ENCODE results near the gene COQ4. TPM values are rescaled to one million over a fixed set of nuclear protein-coding genes. Genes with fewer than 3 reads are reported as not detected.
A peak's percentile ranks its signal among the peaks of the same experiment; 100 is the strongest.

Gene COQ4
- total RNA-seq, 1 donor from 2014 or later: 16.8 TPM

DNA sequence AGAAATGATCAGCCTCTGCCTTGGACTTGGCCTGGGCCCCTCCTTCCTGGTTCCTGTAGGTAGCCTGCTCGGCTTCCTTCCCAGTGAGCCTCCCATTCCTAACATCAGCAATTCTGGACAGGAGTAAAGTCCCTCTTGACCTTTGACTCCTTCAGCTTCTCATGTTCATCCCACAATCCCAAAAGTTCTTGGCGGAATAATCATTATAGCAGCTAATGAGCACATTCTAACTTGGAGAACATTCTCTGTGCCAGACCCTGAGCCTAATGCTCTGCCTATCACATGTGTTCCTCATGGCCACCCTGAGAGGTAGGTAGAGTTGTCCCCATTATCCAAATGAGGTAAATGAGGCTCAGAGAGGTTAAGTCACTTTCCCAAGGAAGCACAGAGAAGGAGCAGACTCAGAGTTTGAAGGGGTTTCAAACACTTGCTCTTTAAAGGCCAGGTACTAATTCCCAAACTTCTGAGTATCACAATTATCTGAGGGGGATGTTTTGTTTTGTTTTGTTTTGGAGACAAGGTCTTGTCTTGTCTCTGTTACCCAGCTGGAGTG is 25.3 kb upstream of the COQ4 start:
- Histone ChIP-seq H3K27me3 (no peaks in the 10 kb centered on the region), H3K4me2 (no peak overlapping the region), H4K20me1 (ENCODE audit: low read depth) (no peaks in the 10 kb centered on the region), H2AFZ (replicated peaks) (no peak overlapping the region), H3K27ac (no peak overlapping the region), H3K79me2 (ENCODE audit: low read depth) (no peaks in the 10 kb centered on the region), H3F3A (ENCODE audit: low read depth) (no peaks in the 10 kb centered on the region), H3K4me1 (no peaks in the 10 kb centered on the region), H3K4me3 (no peak overlapping the region), H3K9me3 (ENCODE audit: low read depth) (no peaks in the 10 kb centered on the region), H3K9ac (no peak overlapping the region), H3K36me3 (no peaks in the 10 kb centered on the region)
- peak overlapping the region; percentile 33 for H3K27ac Mint-ChIP-seq
- H3K4me1 Mint-ChIP-seq: peaks cover 7% of the 10 kb centered on the region
- no peak overlapping the region for H3K4me3 Mint-ChIP-seq
- peaks cover 3% of the 10 kb centered on the region for H3K27me3 Mint-ChIP-seq (ENCODE audit: insufficient read depth, low read depth)
- no peak for TF ChIP-seq EZH2 (IDR thresholded peaks at IDR 0.05)
- TF ChIP-seq EZH2phosphoT487 (IDR thresholded peaks at IDR 0.05): no peak
- TF ChIP-seq, protein P1, sequence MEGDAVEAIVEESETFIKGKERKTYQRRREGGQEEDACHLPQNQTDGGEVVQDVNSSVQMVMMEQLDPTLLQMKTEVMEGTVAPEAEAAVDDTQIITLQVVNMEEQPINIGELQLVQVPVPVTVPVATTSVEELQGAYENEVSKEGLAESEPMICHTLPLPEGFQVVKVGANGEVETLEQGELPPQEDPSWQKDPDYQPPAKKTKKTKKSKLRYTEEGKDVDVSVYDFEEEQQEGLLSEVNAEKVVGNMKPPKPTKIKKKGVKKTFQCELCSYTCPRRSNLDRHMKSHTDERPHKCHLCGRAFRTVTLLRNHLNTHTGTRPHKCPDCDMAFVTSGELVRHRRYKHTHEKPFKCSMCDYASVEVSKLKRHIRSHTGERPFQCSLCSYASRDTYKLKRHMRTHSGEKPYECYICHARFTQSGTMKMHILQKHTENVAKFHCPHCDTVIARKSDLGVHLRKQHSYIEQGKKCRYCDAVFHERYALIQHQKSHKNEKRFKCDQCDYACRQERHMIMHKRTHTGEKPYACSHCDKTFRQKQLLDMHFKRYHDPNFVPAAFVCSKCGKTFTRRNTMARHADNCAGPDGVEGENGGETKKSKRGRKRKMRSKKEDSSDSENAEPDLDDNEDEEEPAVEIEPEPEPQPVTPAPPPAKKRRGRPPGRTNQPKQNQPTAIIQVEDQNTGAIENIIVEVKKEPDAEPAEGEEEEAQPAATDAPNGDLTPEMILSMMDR (IDR thresholded peaks at IDR 0.05): no peak
- no peaks in the 10 kb centered on the region for H3K9me3 Mint-ChIP-seq
- DNase-seq (ENCODE audit: low spot score): no peak
- H3K36me3 Mint-ChIP-seq: no peaks in the 10 kb centered on the region

DNA sequence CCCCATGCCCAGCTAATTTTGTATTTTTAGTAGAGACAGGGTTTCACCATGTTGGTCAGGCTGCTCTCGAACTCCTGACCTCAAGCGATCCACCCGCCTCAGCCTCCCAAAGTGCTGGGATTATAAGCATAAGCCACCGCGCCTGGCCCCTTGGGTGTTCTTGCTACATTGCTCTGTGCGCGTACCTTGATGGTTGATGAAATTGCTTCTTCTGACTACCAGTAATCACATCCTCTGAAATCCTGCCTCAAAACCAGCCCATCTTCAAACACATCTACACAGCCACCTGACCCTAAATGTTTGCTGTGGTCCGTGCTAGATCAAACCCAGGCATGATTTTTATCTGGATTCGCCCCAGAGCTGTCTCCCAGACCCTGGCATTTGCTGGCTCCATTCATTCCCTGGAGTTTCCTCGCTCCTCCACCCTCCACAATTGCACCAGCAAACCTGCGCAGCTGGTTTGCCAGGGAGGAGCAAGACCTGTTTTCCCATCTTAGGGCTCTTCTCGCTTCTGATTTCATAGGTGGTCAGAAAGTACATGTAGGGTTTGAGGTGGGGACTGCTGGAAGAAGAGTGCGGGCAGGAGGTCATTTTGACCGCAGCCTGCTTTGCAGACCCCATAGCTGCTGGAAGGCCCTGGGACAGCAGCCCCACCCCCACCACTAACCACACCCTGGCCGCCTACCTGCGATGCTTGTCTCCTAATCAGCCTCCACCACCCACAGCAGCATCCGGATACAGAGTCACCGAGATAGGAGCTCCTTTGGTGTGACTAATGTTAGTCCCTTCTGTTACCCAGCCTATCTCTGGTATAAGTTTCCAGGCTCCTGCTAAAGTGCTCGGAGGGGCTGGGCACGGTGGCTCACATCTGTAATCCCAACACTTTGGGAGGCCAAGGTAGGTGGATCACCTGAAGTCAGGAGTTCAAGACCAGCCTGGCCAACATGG is 23.8 kb upstream of the COQ4 start:
- DNase-seq (ENCODE audit: low spot score): no peak
- no peaks in the 10 kb centered on the region for H3K79me2 ChIP-seq (ENCODE audit: low read depth)
- H3K9me3 ChIP-seq (ENCODE audit: low read depth): no peaks in the 10 kb centered on the region
- Mint-ChIP-seq H3K27ac (no peak overlapping the region), H3K9me3 (no peaks in the 10 kb centered on the region), H3K4me1 (peaks cover 7% of the 10 kb centered on the region), H3K36me3 (no peaks in the 10 kb centered on the region), H3K27me3 (ENCODE audit: insufficient read depth, low read depth) (peaks cover 3% of the 10 kb centered on the region), H3K4me3 (no peak overlapping the region)
- no peaks in the 10 kb centered on the region for H3K27me3 ChIP-seq
- H2AFZ ChIP-seq (replicated peaks): no peak overlapping the region
- no peaks in the 10 kb centered on the region for H3K36me3 ChIP-seq
- TF ChIP-seq, protein P1 (IDR thresholded peaks at IDR 0.05): no peak
- TF ChIP-seq EZH2phosphoT487 (IDR thresholded peaks at IDR 0.05) (no peak), EZH2 (IDR thresholded peaks at IDR 0.05) (no peak)
- H3K4me1 ChIP-seq: no peaks in the 10 kb centered on the region
- H3K4me2 ChIP-seq: no peak overlapping the region
- H3K4me3 ChIP-seq: no peak overlapping the region
- no peak overlapping the region for H3K9ac ChIP-seq
- no peaks in the 10 kb centered on the region for H4K20me1 ChIP-seq (ENCODE audit: low read depth)
- no peak overlapping the region for H3K27ac ChIP-seq
- H3F3A ChIP-seq (ENCODE audit: low read depth): no peaks in the 10 kb centered on the region

DNA sequence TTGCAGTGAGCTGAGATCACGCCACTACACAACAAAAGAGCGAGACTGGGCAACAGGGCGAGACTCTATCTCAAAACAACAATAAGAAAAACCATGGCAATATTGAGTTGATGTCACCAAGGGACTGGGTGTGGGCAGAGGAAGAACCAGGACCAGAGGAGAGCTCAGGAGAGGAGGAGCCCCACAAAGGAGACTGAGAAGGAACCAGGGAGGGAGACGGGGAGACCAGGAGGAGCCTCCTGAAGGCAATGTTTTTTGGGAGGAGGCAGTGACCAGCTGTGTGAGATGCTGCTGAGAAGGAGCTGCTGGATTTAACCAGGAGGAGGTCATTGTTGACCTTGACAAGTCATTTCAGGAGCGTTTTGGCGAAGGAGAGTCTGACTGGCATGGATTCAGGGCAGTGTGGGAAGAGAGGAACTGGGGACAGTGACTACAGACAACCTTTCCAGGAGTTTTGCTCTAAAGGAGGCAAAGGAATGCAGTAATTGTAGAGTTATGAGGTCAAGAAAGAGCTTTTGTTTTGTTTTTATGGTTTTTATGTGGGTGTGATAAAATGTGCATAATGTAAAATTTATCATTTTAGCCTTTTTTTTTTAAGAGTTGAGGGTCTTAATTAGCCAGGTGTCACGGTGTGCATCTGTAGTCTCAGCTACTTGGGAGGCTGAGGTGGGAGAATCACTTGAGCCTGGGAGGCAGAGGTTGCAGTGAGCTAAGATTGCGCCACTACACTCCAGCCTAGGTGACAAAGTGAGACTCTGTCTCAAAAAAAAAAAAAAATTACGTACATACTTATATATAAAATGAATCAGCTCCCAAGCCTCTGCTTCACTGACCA is 18.3 kb upstream of the COQ4 start:
- H3K27me3 ChIP-seq: no peaks in the 10 kb centered on the region
- no peaks in the 10 kb centered on the region for H3K36me3 ChIP-seq
- no peak for DNase-seq (ENCODE audit: low spot score)
- Mint-ChIP-seq H3K36me3 (peaks cover 2% of the 10 kb centered on the region), H3K27me3 (ENCODE audit: insufficient read depth, low read depth) (peaks cover 5% of the 10 kb centered on the region), H3K4me1 (no peaks in the 10 kb centered on the region), H3K27ac (peak overlapping the region; percentile 24), H3K4me3 (no peak overlapping the region), H3K9me3 (no peaks in the 10 kb centered on the region)
- no peaks in the 10 kb centered on the region for H3F3A ChIP-seq (ENCODE audit: low read depth)
- no peaks in the 10 kb centered on the region for H3K4me1 ChIP-seq
- H2AFZ ChIP-seq (replicated peaks): no peak overlapping the region
- no peak overlapping the region for H3K4me2 ChIP-seq
- no peak overlapping the region for H3K4me3 ChIP-seq
- H3K9ac ChIP-seq: no peak overlapping the region
- H4K20me1 ChIP-seq (ENCODE audit: low read depth): no peaks in the 10 kb centered on the region
- no peaks in the 10 kb centered on the region for H3K9me3 ChIP-seq (ENCODE audit: low read depth)
- TF ChIP-seq EZH2 (IDR thresholded peaks at IDR 0.05): no peak
- TF ChIP-seq EZH2phosphoT487 (IDR thresholded peaks at IDR 0.05): no peak
- TF ChIP-seq, protein P1 (IDR thresholded peaks at IDR 0.05): no peak
- no peaks in the 10 kb centered on the region for H3K79me2 ChIP-seq (ENCODE audit: low read depth)
- no peak overlapping the region for H3K27ac ChIP-seq
